Activated naive CD8-positive, alpha-beta T cell treated with anti-CD3 and anti-CD28 coated beads, Interleukin-2, amount 10 ng/mL, durations not matched to agents 7 days and 5 days (primary cell): Measurements from ENCODE around the gene LIMD2. TPM values are rescaled to one million over a fixed set of nuclear protein-coding genes. Genes with fewer than 3 reads are reported as not detected.

ENCODE experiments used
- ATAC-seq: fragments of 150-1000 bp; cut with Tn5 transposase; one replicate; pipeline ENCODE4 v1.10.0; 2021; ENCODE audit warnings: low read depth, moderate library complexity
- POLR2A ChIA-PET: fragments of 350-600 bp; sonication (Branson Sonifier 250); formaldehyde crosslinking; loops from one replicate; lab custom pipeline; 2021; ENCODE audit warnings: antibody characterized with exemption; lab: Charles Lee
- DNase-seq: peaks from one replicate; pipeline ENCODE4 v3.0.0; 2021
- H3K27ac Mint-ChIP-seq: one replicate; pipeline ENCODE4 v1.8.0; 2022; ENCODE audit warnings: mild to moderate bottlenecking, mixed read lengths
- H3K27me3 Mint-ChIP-seq: one replicate; pipeline ENCODE4 v1.8.0; 2022; ENCODE audit warnings: mild to moderate bottlenecking, moderate library complexity, mixed read lengths
- H3K36me3 Mint-ChIP-seq: one replicate; pipeline ENCODE4 v1.8.0; 2021; ENCODE audit warnings: mild to moderate bottlenecking, mixed read lengths
- H3K4me1 Mint-ChIP-seq: one replicate; pipeline ENCODE4 v1.8.0; 2021; ENCODE audit warnings: mixed read lengths
- H3K4me3 Mint-ChIP-seq: one replicate; pipeline ENCODE4 v1.8.0; 2022; ENCODE audit warnings: mild to moderate bottlenecking, moderate library complexity, mixed read lengths
- H3K9me3 Mint-ChIP-seq: one replicate; pipeline ENCODE4 v1.8.0; 2021; ENCODE audit warnings: mixed read lengths
- total RNA-seq, 2 experiments: library from RNA; stranded (reverse); gene quantifications; one replicate each; pipeline ENCODE4 v1.2.3, GENCODE V29; 2021

LIMD2 gene
- total RNA-seq, 2 experiments from 2014 or later, result 452 to 453 TPM

GRCh38 chr17:63686138-63686685 lies 13.7 kb downstream of the LIMD2 start:
- POLR2A ChIA-PET, result interaction anchor here (2.7 kb wide), 1 partner anchor 10 kb away, joined by 14 read pairs; no protein-coding TSS in a partner anchor
- Mint-ChIP-seq H3K36me3 (peaks cover 23% of the 10 kb centered on the region), H3K4me3 (no peak overlapping the region), H3K9me3 (no peaks in the 10 kb centered on the region), H3K27me3 (no peaks in the 10 kb centered on the region), H3K27ac (no peak overlapping the region), H3K4me1 (peaks cover 3% of the 10 kb centered on the region)
- ATAC-seq (no peak), DNase-seq (no peak)

- POLR2A ChIA-PET, result interaction anchor here (0.5 to 2.7 kb wide), 2 partner anchors 11 to 145 kb away, joined by 3 to 14 read pairs; no protein-coding TSS in a partner anchor
- ATAC-seq, result no peak
- Mint-ChIP-seq H3K4me1 (peaks cover 3% of the 10 kb centered on the region), H3K4me3 (no peak overlapping the region), H3K27ac (no peak overlapping the region), H3K36me3 (peaks cover 20% of the 10 kb centered on the region), H3K27me3 (no peaks in the 10 kb centered on the region), H3K9me3 (no peaks in the 10 kb centered on the region)
- no peak for DNase-seq
Observed at GRCh38 chr17:63685578-63685977, 14.3 kb downstream of the LIMD2 start.

- no peaks in the 10 kb centered on the region for H3K9me3 Mint-ChIP-seq
- no peak for ATAC-seq
- POLR2A ChIA-PET, result interaction anchor here (0.5 to 2.7 kb wide), 3 partner anchors 11 to 146 kb away, joined by 3 to 14 read pairs (median 3); no protein-coding TSS in a partner anchor
Observed at GRCh38 chr17:63685041-63685440, 14.9 kb downstream of the LIMD2 start.

GRCh38 chr17:63682981-63683380 lies 16.9 kb downstream of the LIMD2 start:
- Mint-ChIP-seq H3K27ac (no peak overlapping the region), H3K4me1 (peaks cover 3% of the 10 kb centered on the region), H3K4me3 (no peak overlapping the region), H3K36me3 (peaks cover 20% of the 10 kb centered on the region), H3K9me3 (no peaks in the 10 kb centered on the region), H3K27me3 (no peaks in the 10 kb centered on the region)
- POLR2A ChIA-PET, result interaction anchor here (1.3 to 1.5 kb wide), 2 partner anchors 12 to 15 kb away, joined by 3 read pairs; no protein-coding TSS in a partner anchor
- ATAC-seq (no peak), DNase-seq (no peak)

More at GRCh38 chr17:63685041-63685440, 14.9 kb downstream of the LIMD2 start:
- Mint-ChIP-seq H3K27me3 (no peaks in the 10 kb centered on the region), H3K36me3 (peaks cover 18% of the 10 kb centered on the region), H3K27ac (no peak overlapping the region), H3K4me1 (peaks cover 3% of the 10 kb centered on the region), H3K4me3 (no peak overlapping the region)
- no peak for DNase-seq

DNA sequence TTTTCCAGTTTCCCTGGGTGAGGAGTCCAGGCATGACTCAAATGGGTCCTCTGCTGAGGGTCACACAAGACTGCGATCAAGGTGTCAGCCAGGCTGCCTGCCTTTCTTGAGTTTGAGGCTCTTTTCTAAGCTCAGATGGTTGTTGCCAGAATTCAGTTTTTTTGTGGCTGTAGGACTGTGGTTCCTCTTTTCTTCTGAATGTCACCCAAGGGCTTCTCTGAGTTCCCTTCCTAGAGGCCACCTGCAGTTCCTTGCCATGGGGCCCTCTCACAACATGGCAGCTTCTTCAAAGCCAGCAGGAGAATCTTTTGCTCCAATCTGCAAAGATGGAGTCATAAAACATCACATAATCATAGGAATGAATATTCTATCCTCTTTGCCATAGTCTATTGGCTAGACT lies 17.5 kb downstream of the LIMD2 start:
- H3K4me3 Mint-ChIP-seq, result no peak overlapping the region
- H3K36me3 Mint-ChIP-seq, result peaks cover 20% of the 10 kb centered on the region
- POLR2A ChIA-PET, result interaction anchor here (1.3 to 1.5 kb wide), 2 partner anchors 12 to 16 kb away, joined by 3 read pairs; no protein-coding TSS in a partner anchor
- ATAC-seq, result no peak
- H3K4me1 Mint-ChIP-seq, result peaks cover 3% of the 10 kb centered on the region
- DNase-seq, result no peak
- no peaks in the 10 kb centered on the region for H3K27me3 Mint-ChIP-seq
- H3K9me3 Mint-ChIP-seq, result no peaks in the 10 kb centered on the region
- H3K27ac Mint-ChIP-seq, result no peak overlapping the region

DNA sequence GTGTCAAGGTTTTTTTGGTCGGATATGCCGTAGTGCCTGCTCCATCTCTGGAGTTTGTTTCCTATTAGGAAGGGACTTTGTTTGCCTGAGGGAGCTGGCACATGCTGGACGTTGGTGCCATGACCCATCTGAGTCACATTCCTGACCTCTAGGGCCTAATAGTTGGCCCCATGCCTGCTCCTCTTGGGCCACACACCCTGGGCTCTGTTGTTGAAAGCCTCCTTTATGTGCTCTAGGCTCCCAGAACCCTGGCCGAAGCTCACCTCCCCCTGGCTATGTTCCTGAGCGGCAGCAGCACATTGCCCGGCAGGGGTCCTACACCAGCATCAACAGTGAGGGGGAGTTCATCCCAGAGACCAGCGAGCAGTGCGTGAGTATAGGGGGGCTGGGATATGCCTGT lies 18.4 kb downstream of the LIMD2 start:
- DNase-seq, result no peak
- POLR2A ChIA-PET, result interaction anchor here (1.3 to 1.5 kb wide), 2 partner anchors 13 to 17 kb away, joined by 3 read pairs; no protein-coding TSS in a partner anchor
- H3K36me3 Mint-ChIP-seq, result peaks cover 20% of the 10 kb centered on the region
- no peak for ATAC-seq
- no peak overlapping the region for H3K27ac Mint-ChIP-seq
- no peaks in the 10 kb centered on the region for H3K9me3 Mint-ChIP-seq
- no peak overlapping the region for H3K4me3 Mint-ChIP-seq
- H3K4me1 Mint-ChIP-seq, result peaks cover 3% of the 10 kb centered on the region
- H3K27me3 Mint-ChIP-seq, result no peaks in the 10 kb centered on the region

DNA sequence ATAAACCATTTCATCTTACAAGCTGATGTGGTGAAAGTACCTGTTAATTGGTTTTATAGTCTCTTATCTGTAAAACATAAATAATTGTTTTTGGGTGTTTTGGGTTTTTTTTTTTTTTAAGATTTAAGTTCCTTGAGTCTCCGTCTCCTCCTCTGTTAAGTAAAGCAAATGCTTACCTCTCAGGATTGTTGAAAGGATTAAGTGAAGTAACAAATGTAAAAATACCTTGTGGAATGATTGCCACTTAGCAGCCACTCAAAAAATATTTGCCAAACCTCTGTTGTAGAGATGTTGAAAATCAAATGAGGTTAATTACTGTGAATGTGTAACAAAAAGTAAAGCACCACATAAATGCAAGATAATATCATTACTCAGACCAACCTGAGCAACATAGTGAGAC lies 19.2 kb downstream of the LIMD2 start:
- POLR2A ChIA-PET, result no interaction called here
- DNase-seq (no peak), ATAC-seq (no peak)
- no peaks in the 10 kb centered on the region for H3K27me3 Mint-ChIP-seq
- H3K4me3 Mint-ChIP-seq, result no peak overlapping the region
- peaks cover 19% of the 10 kb centered on the region for H3K36me3 Mint-ChIP-seq
- no peak overlapping the region for H3K27ac Mint-ChIP-seq
- no peaks in the 10 kb centered on the region for H3K9me3 Mint-ChIP-seq
- peaks cover 4% of the 10 kb centered on the region for H3K4me1 Mint-ChIP-seq

GRCh38 chr17:63679214-63679613 lies 20.7 kb downstream of the LIMD2 start:
- DNase-seq (no peak), ATAC-seq (no peak)
- no peaks in the 10 kb centered on the region for H3K9me3 Mint-ChIP-seq
- peaks cover 20% of the 10 kb centered on the region for H3K36me3 Mint-ChIP-seq
- H3K4me3 Mint-ChIP-seq, result no peak overlapping the region
- POLR2A ChIA-PET, result interaction anchor here (0.7 to 1.1 kb wide), 2 partner anchors 113 to 163 kb away, joined by 3 read pairs; no protein-coding TSS in a partner anchor
- H3K4me1 Mint-ChIP-seq, result peaks cover 4% of the 10 kb centered on the region
- no peak overlapping the region for H3K27ac Mint-ChIP-seq
- H3K27me3 Mint-ChIP-seq, result no peaks in the 10 kb centered on the region

DNA sequence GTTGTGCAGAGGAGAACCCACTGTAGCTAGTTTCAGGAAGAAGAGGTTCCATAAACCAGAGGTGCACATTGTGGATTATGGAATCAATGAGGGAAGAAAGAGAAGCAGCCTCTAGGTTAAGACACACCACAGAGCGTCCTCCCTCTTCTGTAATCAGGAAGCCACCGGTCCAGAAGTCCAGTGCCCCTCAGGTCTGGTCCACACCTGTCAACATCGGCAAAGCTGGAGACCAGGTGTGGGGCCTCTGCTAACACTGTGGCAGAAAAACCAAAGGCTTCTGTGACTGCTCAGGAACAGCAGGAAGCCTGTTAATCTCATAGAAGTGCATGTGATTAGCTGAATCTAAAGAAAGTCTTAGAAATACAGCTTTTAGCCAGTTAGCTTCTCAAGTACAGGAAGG lies 23.3 kb downstream of the LIMD2 start:
- no peak overlapping the region for H3K4me3 Mint-ChIP-seq
- H3K36me3 Mint-ChIP-seq, result peaks cover 14% of the 10 kb centered on the region
- no peaks in the 10 kb centered on the region for H3K9me3 Mint-ChIP-seq
- H3K27me3 Mint-ChIP-seq, result no peaks in the 10 kb centered on the region
- no peak for DNase-seq
- H3K4me1 Mint-ChIP-seq, result peaks cover 2% of the 10 kb centered on the region
- H3K27ac Mint-ChIP-seq, result no peak overlapping the region
- ATAC-seq, result no peak
- POLR2A ChIA-PET, result interaction anchor here (0.9 kb wide), 1 partner anchor 21 kb away, joined by 3 read pairs; no protein-coding TSS in a partner anchor

DNA sequence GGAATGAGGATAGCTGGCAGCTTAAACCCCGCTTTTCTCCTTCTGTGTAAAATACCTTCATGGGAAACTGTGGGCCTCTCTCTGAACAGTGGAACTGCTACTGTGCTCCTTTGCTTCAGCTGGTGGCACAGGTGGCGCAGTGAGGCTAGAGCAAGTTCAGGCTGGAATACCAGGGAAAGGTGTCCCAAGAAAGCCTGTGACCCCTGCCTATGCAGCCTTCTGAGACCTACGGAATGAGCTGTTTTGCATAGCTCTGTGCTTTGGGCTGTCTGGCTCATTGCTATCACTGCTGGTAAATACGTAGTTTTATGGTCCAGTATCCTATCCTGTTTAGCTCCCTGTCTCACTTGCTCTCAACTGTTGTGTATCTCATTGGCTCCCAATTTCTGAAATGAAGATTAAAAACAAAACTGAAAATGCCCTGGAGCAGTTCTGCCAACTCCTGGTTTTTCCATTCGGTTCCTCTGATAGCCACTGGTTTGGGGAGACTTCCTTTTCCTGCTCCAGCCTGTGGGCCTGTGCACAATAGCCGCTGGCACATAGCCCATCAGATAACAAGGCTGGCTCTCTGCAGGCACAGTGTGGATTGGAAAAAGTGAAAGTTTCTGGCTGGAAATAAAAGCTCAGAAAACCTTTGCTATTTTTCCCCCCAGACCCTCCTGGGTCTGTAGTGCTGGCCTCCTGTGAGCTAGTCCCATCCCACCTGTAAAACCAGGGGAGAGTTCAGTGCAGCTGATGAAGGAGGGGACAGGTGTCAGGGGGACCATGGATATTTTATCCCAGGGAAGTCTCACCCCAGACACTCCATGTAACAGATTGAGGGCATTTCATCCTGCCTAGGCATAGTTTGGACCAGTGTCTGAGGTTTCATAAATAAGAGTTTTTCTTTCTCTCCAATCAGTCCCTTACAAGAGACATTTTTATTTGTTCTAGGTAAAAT lies 24.0 kb downstream of the LIMD2 start:
- Mint-ChIP-seq H3K27me3 (no peaks in the 10 kb centered on the region), H3K4me3 (no peak overlapping the region), H3K9me3 (no peaks in the 10 kb centered on the region), H3K36me3 (peaks cover 14% of the 10 kb centered on the region), H3K27ac (no peak overlapping the region), H3K4me1 (peaks cover 2% of the 10 kb centered on the region)
- no peak for ATAC-seq
- POLR2A ChIA-PET, result interaction anchor here (0.9 to 1.4 kb wide), 2 partner anchors 17 to 22 kb away, joined by 3 read pairs; no protein-coding TSS in a partner anchor
- no peak for DNase-seq

DNA sequence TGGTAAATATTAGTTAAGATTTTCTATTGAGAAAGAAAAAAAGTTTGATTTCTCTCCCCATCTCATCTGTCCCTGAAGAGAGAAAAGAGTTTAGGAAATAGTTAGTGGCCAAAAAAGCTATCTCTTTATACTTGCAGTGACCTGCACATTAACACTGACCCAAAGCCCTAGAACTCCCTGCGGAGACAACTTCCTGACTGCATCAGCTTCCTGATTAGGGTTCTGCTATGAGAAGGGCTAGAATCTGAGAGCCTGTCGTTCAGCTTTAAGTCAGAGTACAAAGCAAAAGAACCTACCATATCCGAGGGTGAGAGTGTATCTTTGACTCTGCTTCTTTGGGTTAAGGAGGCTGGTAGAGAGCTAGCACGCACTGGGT lies 24.7 kb downstream of the LIMD2 start:
- DNase-seq (no peak), ATAC-seq (no peak)
- Mint-ChIP-seq H3K9me3 (no peaks in the 10 kb centered on the region), H3K4me1 (peaks cover 2% of the 10 kb centered on the region), H3K36me3 (peaks cover 18% of the 10 kb centered on the region), H3K4me3 (no peak overlapping the region), H3K27ac (no peak overlapping the region), H3K27me3 (no peaks in the 10 kb centered on the region)
- POLR2A ChIA-PET, result interaction anchor here (0.6 to 1.4 kb wide), 2 partner anchors 17 to 55 kb away, joined by 3 to 6 read pairs; no protein-coding TSS in a partner anchor

GRCh38 chr17:63672856-63673255 lies 27.1 kb downstream of the LIMD2 start:
- peaks cover 22% of the 10 kb centered on the region for H3K36me3 Mint-ChIP-seq
- peaks cover 8% of the 10 kb centered on the region for H3K4me1 Mint-ChIP-seq
- POLR2A ChIA-PET, result no interaction called here
- no peaks in the 10 kb centered on the region for H3K27me3 Mint-ChIP-seq
- H3K4me3 Mint-ChIP-seq, result no peak overlapping the region
- H3K9me3 Mint-ChIP-seq, result no peaks in the 10 kb centered on the region
- ATAC-seq (no peak), DNase-seq (no peak)
- no peak overlapping the region for H3K27ac Mint-ChIP-seq
